ENCODE measurements around the gene BMP8A.

- TF ChIP-seq POLR2A (IDR thresholded peaks at IDR 0.05; ENCODE audit: low read depth, low read length), result no peak
- TF ChIP-seq POU2F2 (IDR thresholded peaks at IDR 0.05; ENCODE audit: low read depth, low read length), result no peak
- TF ChIP-seq SPI1 (IDR thresholded peaks at IDR 0.05; ENCODE audit: low read depth, low read length), result no peak
- no peak for TF ChIP-seq TAF1 (IDR thresholded peaks at IDR 0.05; ENCODE audit: low read depth, low read length)
These were observed 37.8 kb upstream of the BMP8A start for GRCh38 chr1:39453603-39454002.
